HepG2 (cell line): Measurements from ENCODE around the gene SUSD3. TPM values are rescaled to one million over a fixed set of nuclear protein-coding genes. Genes with fewer than 3 reads are reported as not detected.

Source experiments
- CCDC6 ChIP-seq: sonication (generic); formaldehyde crosslinking; IDR thresholded peaks from 2 replicates; pipeline ENCODE4 v1.8.1; 2022; ENCODE audit warnings: mild to moderate bottlenecking, missing genetic modification reagents, moderate library complexity
- IKZF4 ChIP-seq: sonication (generic); formaldehyde crosslinking; IDR thresholded peaks from 2 replicates; pipeline ENCODE4 v1.5.1; 2020; ENCODE audit warnings: borderline replicate concordance, mild to moderate bottlenecking, low read depth, missing genetic modification reagents; ENCODE audit errors: not compliant biosample characterization
- MBNL3 ChIP-seq: fragments of 250-450 bp; sonication (Bioruptor Pico); conservative IDR thresholded peaks from 2 replicates; pipeline ENCODE4 v1.8.0; 2022; ENCODE audit warnings: mild to moderate bottlenecking, inconsistent platforms
- MEF2D ChIP-seq: sonication (generic); formaldehyde crosslinking; IDR thresholded peaks from 2 replicates; pipeline ENCODE4 v1.5.1; 2020; ENCODE audit warnings: mild to moderate bottlenecking, missing genetic modification reagents
- MIER2 ChIP-seq: IDR thresholded peaks from 2 replicates; pipeline ENCODE4 v1.6.1; 2016; ENCODE audit warnings: missing biosample characterization, missing genetic modification reagents
- NBN ChIP-seq: fragments of 450-650 bp; conservative IDR thresholded peaks from 2 replicates; pipeline ENCODE4 v1.6.1; 2017
- RARG ChIP-seq: sonication (generic); formaldehyde crosslinking; IDR thresholded peaks from 2 replicates; pipeline ENCODE4 v1.4.0; 2020; ENCODE audit warnings: low read depth, mild to moderate bottlenecking, missing genetic modification reagents
- SAP130 ChIP-seq: IDR thresholded peaks from 2 replicates; pipeline ENCODE4 v1.6.1; 2016; ENCODE audit warnings: low read depth
- SP140L ChIP-seq: sonication (generic); formaldehyde crosslinking; IDR thresholded peaks from 2 replicates; pipeline ENCODE4 v1.4.0; 2020; ENCODE audit warnings: missing genetic modification reagents, borderline replicate concordance
- SRY ChIP-seq: sonication (generic); formaldehyde crosslinking; IDR thresholded peaks from 2 replicates; pipeline ENCODE4 v1.8.0; 2022; ENCODE audit warnings: mild to moderate bottlenecking, missing genetic modification reagents
- ZNF234 ChIP-seq: sonication (generic); formaldehyde crosslinking; conservative IDR thresholded peaks from 2 replicates; pipeline ENCODE4 v1.5.1; 2020; ENCODE audit warnings: mild to moderate bottlenecking, missing genetic modification reagents
- ZNF44 ChIP-seq: sonication (generic); formaldehyde crosslinking; IDR thresholded peaks from 2 replicates; pipeline ENCODE4 v1.5.1; 2020; ENCODE audit warnings: mild to moderate bottlenecking, missing genetic modification reagents
- ZNF460 ChIP-seq: sonication (generic); formaldehyde crosslinking; IDR thresholded peaks from 2 replicates; pipeline ENCODE4 v1.5.1; 2020; ENCODE audit warnings: missing genetic modification reagents, mild to moderate bottlenecking, borderline replicate concordance
- ZNF543 ChIP-seq: sonication (generic); formaldehyde crosslinking; IDR thresholded peaks from 2 replicates; pipeline ENCODE4 v1.4.0; 2020; ENCODE audit warnings: mild to moderate bottlenecking, missing genetic modification reagents
- ZNF546 ChIP-seq: sonication (generic); formaldehyde crosslinking; conservative IDR thresholded peaks from 2 replicates; pipeline ENCODE4 v1.8.1; 2023; ENCODE audit warnings: mild to moderate bottlenecking, missing genetic modification reagents
- ZNF749 ChIP-seq: sonication (generic); formaldehyde crosslinking; IDR thresholded peaks from 2 replicates; pipeline ENCODE4 v1.8.0; 2022; ENCODE audit warnings: mild to moderate bottlenecking, missing genetic modification reagents, moderate library complexity, borderline replicate concordance
- ZNF776 ChIP-seq: sonication (generic); formaldehyde crosslinking; IDR thresholded peaks from 2 replicates; pipeline ENCODE4 v1.4.0; 2020; ENCODE audit warnings: mild to moderate bottlenecking, missing genetic modification reagents
- ZNF839 ChIP-seq: sonication (generic); formaldehyde crosslinking; IDR thresholded peaks from 2 replicates; pipeline ENCODE4 v1.4.0; 2020; ENCODE audit warnings: missing genetic modification reagents, mild to moderate bottlenecking, borderline replicate concordance
- ZNF891 ChIP-seq: sonication (generic); formaldehyde crosslinking; IDR thresholded peaks from 2 replicates; pipeline ENCODE4 v1.5.0; 2020; ENCODE audit warnings: mild to moderate bottlenecking, missing genetic modification reagents
- ZSCAN31 ChIP-seq: sonication (generic); formaldehyde crosslinking; IDR thresholded peaks from 2 replicates; pipeline ENCODE4 v1.5.0; 2020; ENCODE audit warnings: low read depth, mild to moderate bottlenecking, missing genetic modification reagents
- polyA plus RNA-seq, 8 experiments: library from polyadenylated mRNA; depleted of rRNA in 3 of 8; stranded (reverse) in 7 of 8; unstranded in 1 of 8; fragments of >200 nt; fragmentation: Illumina TruSeq in 4 of 8; extraction: Trizol in 4 of 8; gene quantifications; 2 replicates each; pipeline versions ENCODE4 v1.2.1 to v1.2.3, GENCODE V29; 2011 to 2016; ENCODE audit warnings: low read depth in 4 of 8, missing spikeins in 1 of 8, mixed read lengths in 1 of 8; ENCODE audit not compliant: insufficient read depth in 1 of 8
- total RNA-seq, 5 experiments: library from RNA; depleted of rRNA; stranded (reverse); fragments of >200 nt; fragmentation: Illumina TruSeq; extraction: Trizol; gene quantifications; 2 replicates each; pipeline ENCODE4 v1.2.3, GENCODE V29; 2016; ENCODE audit warnings: low read depth in 1 of 5
- TF ChIP-seq, protein P1 (sequence below): sonication (generic); formaldehyde crosslinking; IDR thresholded peaks from 2 replicates; pipeline ENCODE4 v1.8.1; 2023; ENCODE audit warnings: missing genetic modification reagents, inconsistent platforms, borderline replicate concordance
- TF ChIP-seq, protein P2 (sequence below): sonication (generic); formaldehyde crosslinking; IDR thresholded peaks from 2 replicates; pipeline ENCODE4 v1.8.1; 2023; ENCODE audit warnings: mild to moderate bottlenecking, inconsistent platforms, moderate library complexity, missing genetic modification reagents, borderline replicate concordance
- TF ChIP-seq, protein P3 (sequence below): IDR thresholded peaks from 2 replicates; pipeline ENCODE4 v1.6.1; 2016; ENCODE audit warnings: mild to moderate bottlenecking, missing biosample characterization, missing genetic modification reagents
- TF ChIP-seq, protein P4 (sequence below): sonication (generic); formaldehyde crosslinking; IDR thresholded peaks from 2 replicates; pipeline ENCODE4 v1.8.0; 2023; ENCODE audit warnings: mild to moderate bottlenecking, missing genetic modification reagents

SUSD3 gene
- total and polyA plus RNA-seq, 2 of the 13 experiments (the other 11 are each of a cell fraction or from before 2014, with no cell fraction given) = 7.0 to 9.1 TPM

DNA sequence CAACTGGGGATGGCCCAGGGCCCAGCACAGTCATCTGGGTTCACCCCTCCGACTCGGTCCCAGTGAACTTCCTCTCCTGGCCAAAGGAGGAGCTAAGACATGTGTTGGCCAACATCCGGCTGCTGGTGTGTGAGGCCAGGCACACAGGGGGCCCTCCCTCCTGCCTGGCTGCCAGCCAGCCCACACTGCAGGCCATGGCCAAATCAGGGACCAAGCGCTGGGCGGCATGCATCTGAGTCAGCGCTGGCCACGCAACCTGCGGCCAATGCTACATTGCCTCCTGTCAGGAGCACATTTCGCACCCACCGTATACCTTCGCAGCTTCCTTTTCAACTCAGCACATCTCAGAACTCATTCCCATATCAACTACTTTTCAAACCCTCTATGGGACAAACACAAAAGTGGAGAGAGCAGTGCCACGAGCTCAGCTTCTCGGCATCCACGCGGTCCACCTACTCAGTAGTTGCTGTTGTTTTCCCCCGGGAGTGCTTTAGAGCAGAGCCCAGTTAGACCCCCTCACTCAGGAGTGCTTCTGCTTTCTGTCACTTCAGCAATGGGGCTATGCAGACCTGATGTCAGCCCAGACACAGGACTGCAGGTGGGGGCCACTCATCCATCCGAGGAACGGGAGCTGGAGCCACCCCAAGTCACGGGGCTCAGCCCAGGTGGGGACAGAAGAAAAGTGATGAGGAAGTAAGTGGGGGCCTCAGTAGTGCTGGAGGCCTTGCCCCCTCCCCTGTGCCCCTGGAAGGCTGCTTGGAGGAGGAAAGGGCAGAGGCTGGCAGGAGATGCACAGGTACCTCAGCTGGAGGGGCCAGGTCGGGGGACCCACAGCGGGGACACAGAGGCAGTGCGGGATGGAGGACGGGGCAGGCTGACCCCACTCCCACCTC, 61.7 kb downstream of the SUSD3 start (continued):
- TF ChIP-seq MBNL3 (no peak), ZSCAN31 (CRISPR knock-in tag) (peak; percentile 90), ZNF543 (no peak; the same call in 1 of the 2 replicates), CCDC6 (CRISPR knock-in tag) (peak; percentile 91; the same call in 1 of the 2 replicates), ZNF776 (CRISPR knock-in tag) (peak; percentile 77; the same call in 1 of the 2 replicates), ZNF749 (CRISPR knock-in tag) (0 out of 2 replicates have a peak, but pooled peaks have one; percentile 60), ZNF44 (CRISPR knock-in tag) (no peak), ZNF839 (no peak), NBN (no peak), SP140L (CRISPR knock-in tag) (no peak), SRY (CRISPR knock-in tag) (no peak; the same call in 1 of the 2 replicates), ZNF460 (CRISPR knock-in tag) (no peak), ZNF546 (CRISPR knock-in tag) (peak; percentile 68; the same call in 1 of the 2 replicates), SAP130 (CRISPR knock-in tag) (peak; percentile 95), ZNF891 (no peak; the same call in 1 of the 2 replicates), ZNF234 (CRISPR knock-in tag) (no peak), MEF2D (CRISPR knock-in tag) (peak; percentile 88), MIER2 (CRISPR knock-in tag) (peak; percentile 79), IKZF4 (no peak), RARG (CRISPR knock-in tag) (no peak)
- TF ChIP-seq, protein P1, sequence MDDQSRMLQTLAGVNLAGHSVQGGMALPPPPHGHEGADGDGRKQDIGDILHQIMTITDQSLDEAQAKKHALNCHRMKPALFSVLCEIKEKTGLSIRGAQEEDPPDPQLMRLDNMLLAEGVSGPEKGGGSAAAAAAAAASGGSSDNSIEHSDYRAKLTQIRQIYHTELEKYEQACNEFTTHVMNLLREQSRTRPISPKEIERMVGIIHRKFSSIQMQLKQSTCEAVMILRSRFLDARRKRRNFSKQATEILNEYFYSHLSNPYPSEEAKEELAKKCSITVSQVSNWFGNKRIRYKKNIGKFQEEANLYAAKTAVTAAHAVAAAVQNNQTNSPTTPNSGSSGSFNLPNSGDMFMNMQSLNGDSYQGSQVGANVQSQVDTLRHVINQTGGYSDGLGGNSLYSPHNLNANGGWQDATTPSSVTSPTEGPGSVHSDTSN = no peak
- TF ChIP-seq, protein P2, sequence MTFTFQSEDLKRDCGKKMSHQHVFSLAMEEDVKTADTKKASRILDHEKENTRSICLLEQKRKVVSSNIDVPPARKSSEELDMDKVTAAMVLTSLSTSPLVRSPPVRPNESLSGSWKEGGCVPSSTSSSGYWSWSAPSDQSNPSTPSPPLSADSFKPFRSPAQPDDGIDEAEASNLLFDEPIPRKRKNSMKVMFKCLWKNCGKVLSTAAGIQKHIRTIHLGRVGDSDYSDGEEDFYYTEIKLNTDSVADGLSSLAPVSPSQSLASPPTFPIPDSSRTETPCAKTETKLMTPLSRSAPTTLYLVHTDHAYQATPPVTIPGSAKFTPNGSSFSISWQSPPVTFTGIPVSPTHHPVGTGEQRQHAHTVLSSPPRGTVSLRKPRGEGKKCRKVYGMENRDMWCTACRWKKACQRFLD (CRISPR knock-in tag) = no peak
- TF ChIP-seq, protein P3, sequence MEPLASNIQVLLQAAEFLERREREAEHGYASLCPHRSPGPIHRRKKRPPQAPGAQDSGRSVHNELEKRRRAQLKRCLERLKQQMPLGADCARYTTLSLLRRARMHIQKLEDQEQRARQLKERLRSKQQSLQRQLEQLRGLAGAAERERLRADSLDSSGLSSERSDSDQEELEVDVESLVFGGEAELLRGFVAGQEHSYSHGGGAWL (CRISPR knock-in tag) = peak; percentile 79; the same call in 1 of the 2 replicates
- TF ChIP-seq, protein P4, sequence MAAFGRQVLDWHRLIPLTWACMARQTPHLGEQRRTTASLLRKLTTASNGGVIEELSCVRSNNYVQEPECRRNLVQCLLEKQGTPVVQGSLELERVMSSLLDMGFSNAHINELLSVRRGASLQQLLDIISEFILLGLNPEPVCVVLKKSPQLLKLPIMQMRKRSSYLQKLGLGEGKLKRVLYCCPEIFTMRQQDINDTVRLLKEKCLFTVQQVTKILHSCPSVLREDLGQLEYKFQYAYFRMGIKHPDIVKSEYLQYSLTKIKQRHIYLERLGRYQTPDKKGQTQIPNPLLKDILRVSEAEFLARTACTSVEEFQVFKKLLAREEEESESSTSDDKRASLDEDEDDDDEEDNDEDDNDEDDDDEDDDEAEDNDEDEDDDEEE (CRISPR knock-in tag) = peak; percentile 53; the same call in 1 of the 2 replicates
